ENCODE measurements around the gene UACA.

DNA sequence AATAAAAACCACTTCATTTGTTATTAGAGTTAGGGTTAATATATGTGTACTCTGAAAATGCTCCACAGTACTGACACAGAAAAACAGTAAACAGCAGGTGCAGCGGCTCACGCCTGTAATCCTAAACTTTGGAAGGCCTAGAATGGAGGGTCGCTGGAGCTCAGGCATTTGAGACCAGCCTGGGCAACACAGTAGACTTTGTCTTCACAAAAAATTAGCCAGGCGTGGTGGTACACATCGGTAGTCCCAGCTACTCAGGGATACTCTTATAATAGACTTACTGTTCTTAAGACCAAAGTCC, 40.3 kb downstream of the UACA start:
- TF ChIP-seq, protein P1, sequence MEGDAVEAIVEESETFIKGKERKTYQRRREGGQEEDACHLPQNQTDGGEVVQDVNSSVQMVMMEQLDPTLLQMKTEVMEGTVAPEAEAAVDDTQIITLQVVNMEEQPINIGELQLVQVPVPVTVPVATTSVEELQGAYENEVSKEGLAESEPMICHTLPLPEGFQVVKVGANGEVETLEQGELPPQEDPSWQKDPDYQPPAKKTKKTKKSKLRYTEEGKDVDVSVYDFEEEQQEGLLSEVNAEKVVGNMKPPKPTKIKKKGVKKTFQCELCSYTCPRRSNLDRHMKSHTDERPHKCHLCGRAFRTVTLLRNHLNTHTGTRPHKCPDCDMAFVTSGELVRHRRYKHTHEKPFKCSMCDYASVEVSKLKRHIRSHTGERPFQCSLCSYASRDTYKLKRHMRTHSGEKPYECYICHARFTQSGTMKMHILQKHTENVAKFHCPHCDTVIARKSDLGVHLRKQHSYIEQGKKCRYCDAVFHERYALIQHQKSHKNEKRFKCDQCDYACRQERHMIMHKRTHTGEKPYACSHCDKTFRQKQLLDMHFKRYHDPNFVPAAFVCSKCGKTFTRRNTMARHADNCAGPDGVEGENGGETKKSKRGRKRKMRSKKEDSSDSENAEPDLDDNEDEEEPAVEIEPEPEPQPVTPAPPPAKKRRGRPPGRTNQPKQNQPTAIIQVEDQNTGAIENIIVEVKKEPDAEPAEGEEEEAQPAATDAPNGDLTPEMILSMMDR (conservative IDR thresholded peaks at IDR 0.05; ENCODE audit: low read depth in 2 of 2): no peak
- TF ChIP-seq POLR2AphosphoS5 (IDR thresholded peaks at IDR 0.05; ENCODE audit: low read depth) (no peak), EZH2 (IDR thresholded peaks at IDR 0.05; ENCODE audit: low read depth, unreplicated experiment) (no peak), CREB1 (CRISPR knock-in tag; IDR thresholded peaks at IDR 0.05; ENCODE audit: low read depth) (no peak), JUNB (IDR thresholded peaks at IDR 0.05; ENCODE audit: unreplicated experiment) (no peak), EZH2phosphoT487 (IDR thresholded peaks at IDR 0.05; ENCODE audit: unreplicated experiment) (no peak), ZNF331 (CRISPR knock-in tag; IDR thresholded peaks at IDR 0.05; ENCODE audit: low read depth) (no peak), REST (IDR thresholded peaks at IDR 0.05; ENCODE audit: unreplicated experiment) (no peak)

Measured in GM23338 (cell line).